Mucosa of descending colon (tissue), 3 donors: ENCODE measurements around the gene ATXN7. TPM values are rescaled to one million over a fixed set of nuclear protein-coding genes. Genes with fewer than 3 reads are reported as not detected.

Source experiments
- ATAC-seq: fragments of 200-7000 bp; cut with Tn5 transposase; one replicate; pipeline ENCODE4 v1.9.1; 2020; ENCODE audit warnings: mild to moderate bottlenecking, moderate library complexity
- DNase-seq, 3 donors: peaks; one replicate each; pipeline ENCODE4 v3.0.0-alpha.2; 2020
- H3K36me3 ChIP-seq: fragments of 200-600 bp; one replicate; pipeline ENCODE4 v1.8.0; 2021; ENCODE audit warnings: low read depth, mild to moderate bottlenecking
- H3K4me1 ChIP-seq: fragments of 200-600 bp; one replicate; pipeline ENCODE4 v1.8.0; 2021; ENCODE audit warnings: low read depth, mild to moderate bottlenecking
- H3K4me3 ChIP-seq: fragments of 200-600 bp; one replicate; pipeline ENCODE4 v1.8.0; 2021; ENCODE audit warnings: mild to moderate bottlenecking
- H3K9me3 ChIP-seq: fragments of 200-600 bp; one replicate; pipeline ENCODE4 v1.8.0; 2021; ENCODE audit warnings: mild to moderate bottlenecking
- intact Hi-C, 2 donors: fragments of 100-400 bp; cut with DNase I in 1 of 2; cut with micrococcal nuclease in 1 of 2; formaldehyde crosslinking; loops; one replicate each; pipeline versions ENCODE4 v1.11.0 to v1.11.1; 2022; cut with DNase I, micrococcal nuclease
- total RNA-seq, 3 donors: library from RNA; stranded (reverse); fragmentation: NEBNext Ultra II Directional in 2 of 3; extraction: Animal tissue kit (Norgen Biotek cat#: 25700) in 2 of 3; gene quantifications; one replicate each; pipeline versions ENCODE4 v1.2.1 to v1.2.4, GENCODE V29; 2021 to 2023
- TF ChIP-seq, protein P1 (sequence below): fragments of 200-600 bp; IDR thresholded peaks from one replicate; pipeline ENCODE4 v1.8.0; 2022; ENCODE audit warnings: antibody characterized with exemption, mild to moderate bottlenecking
- donor health status: DM: no; HTN: no; CAD: no; lungs with moderate emphysema.
- donor health status: DM: no; HTN: no; CAD: no.
- donor health status: DM: no; HTN: yes; CAD: no.

ATXN7 gene
- total RNA-seq, 3 donors from 2014 or later: 41.2 to 57.4 (median 41.5) TPM

- H3K9me3 ChIP-seq: no peaks in the 10 kb centered on the region
- intact Hi-C loops: no loop called here
- H3K4me3 ChIP-seq: no peak overlapping the region
- TF ChIP-seq, protein P1, sequence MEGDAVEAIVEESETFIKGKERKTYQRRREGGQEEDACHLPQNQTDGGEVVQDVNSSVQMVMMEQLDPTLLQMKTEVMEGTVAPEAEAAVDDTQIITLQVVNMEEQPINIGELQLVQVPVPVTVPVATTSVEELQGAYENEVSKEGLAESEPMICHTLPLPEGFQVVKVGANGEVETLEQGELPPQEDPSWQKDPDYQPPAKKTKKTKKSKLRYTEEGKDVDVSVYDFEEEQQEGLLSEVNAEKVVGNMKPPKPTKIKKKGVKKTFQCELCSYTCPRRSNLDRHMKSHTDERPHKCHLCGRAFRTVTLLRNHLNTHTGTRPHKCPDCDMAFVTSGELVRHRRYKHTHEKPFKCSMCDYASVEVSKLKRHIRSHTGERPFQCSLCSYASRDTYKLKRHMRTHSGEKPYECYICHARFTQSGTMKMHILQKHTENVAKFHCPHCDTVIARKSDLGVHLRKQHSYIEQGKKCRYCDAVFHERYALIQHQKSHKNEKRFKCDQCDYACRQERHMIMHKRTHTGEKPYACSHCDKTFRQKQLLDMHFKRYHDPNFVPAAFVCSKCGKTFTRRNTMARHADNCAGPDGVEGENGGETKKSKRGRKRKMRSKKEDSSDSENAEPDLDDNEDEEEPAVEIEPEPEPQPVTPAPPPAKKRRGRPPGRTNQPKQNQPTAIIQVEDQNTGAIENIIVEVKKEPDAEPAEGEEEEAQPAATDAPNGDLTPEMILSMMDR: no peak
- ATAC-seq (no peak), DNase-seq (no peak)
- H3K36me3 ChIP-seq: no peaks in the 10 kb centered on the region
- no peaks in the 10 kb centered on the region for H3K4me1 ChIP-seq
Observed at GRCh38 chr3:63824309-63824708, 39.4 kb upstream of the ATXN7 start.

GRCh38 chr3:63830526-63830925 is 33.1 kb upstream of the ATXN7 start:
- intact Hi-C loops: no loop called here
- no peak overlapping the region for H3K4me3 ChIP-seq
- ATAC-seq (no peak), DNase-seq (no peak)
- TF ChIP-seq, protein P1: no peak
- no peaks in the 10 kb centered on the region for H3K9me3 ChIP-seq
- H3K36me3 ChIP-seq: peaks cover 7% of the 10 kb centered on the region
- H3K4me1 ChIP-seq: no peaks in the 10 kb centered on the region

DNA sequence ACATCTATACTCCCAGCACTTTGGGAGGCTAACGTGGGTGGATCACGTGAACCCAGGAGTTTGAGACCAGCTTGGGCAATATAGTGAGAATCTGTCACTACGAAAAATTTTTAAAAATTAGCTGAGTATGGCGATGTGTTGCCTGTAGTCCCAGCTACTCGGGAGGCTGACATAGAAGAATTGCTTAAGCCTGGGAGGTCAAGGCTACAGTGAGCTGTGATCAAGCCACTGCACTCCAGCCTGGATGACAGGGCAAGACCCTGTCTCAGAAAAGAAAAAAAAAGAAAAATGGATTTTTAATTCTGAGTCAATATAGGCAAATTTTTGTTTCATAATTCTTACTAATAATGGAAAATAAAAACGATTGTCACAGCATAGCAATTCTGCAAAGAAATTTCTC is 31.3 kb upstream of the ATXN7 start:
- intact Hi-C loops: no loop called here
- DNase-seq (no peak), ATAC-seq (no peak)
- no peaks in the 10 kb centered on the region for H3K4me1 ChIP-seq
- H3K4me3 ChIP-seq: no peak overlapping the region
- TF ChIP-seq, protein P1: no peak
- no peaks in the 10 kb centered on the region for H3K9me3 ChIP-seq
- peaks cover 7% of the 10 kb centered on the region for H3K36me3 ChIP-seq

- intact Hi-C loops: no loop called here
- Histone ChIP-seq H3K4me1 (no peaks in the 10 kb centered on the region), H3K9me3 (no peaks in the 10 kb centered on the region), H3K4me3 (no peak overlapping the region), H3K36me3 (no peaks in the 10 kb centered on the region)
- TF ChIP-seq, protein P1: no peak
- no peak for ATAC-seq
- no peak for DNase-seq
Observed at GRCh38 chr3:63841704-63842103, 22.0 kb upstream of the ATXN7 start.

DNA sequence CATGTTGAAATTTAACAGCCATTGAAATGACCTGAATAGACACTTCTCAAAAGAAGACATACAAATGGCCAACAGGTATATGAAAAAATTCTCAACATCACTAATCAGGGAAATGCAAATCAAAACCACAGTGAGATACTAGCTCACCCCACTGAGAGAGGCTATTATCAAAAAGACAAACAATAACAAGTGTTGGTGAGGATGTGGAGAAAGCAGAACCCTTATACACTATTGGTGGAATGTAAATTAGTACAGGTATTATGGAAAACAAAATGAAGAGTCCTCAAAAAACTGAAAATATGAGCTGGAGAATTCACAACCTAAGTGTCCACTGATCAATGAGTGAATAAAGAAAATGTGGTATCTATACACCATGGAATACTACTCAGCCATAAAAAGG is 21.5 kb upstream of the ATXN7 start:
- ATAC-seq (no peak), DNase-seq (no peak)
- Histone ChIP-seq H3K36me3 (no peaks in the 10 kb centered on the region), H3K4me1 (no peaks in the 10 kb centered on the region), H3K4me3 (no peak overlapping the region), H3K9me3 (no peaks in the 10 kb centered on the region)
- intact Hi-C loops: no loop called here
- TF ChIP-seq, protein P1: no peak

- TF ChIP-seq, protein P1: no peak
- ATAC-seq (no peak), DNase-seq (no peak)
- Histone ChIP-seq H3K36me3 (no peaks in the 10 kb centered on the region), H3K4me1 (no peaks in the 10 kb centered on the region), H3K4me3 (no peak overlapping the region), H3K9me3 (no peaks in the 10 kb centered on the region)
- intact Hi-C loops: no loop called here
Observed at GRCh38 chr3:63845215-63845614, 18.5 kb upstream of the ATXN7 start.
